RPMI8226 (cell line): ENCODE results near the gene KLF6.

ENCODE experiments used
- DNase-seq: peaks from one replicate; pipeline ENCODE4 v3.0.0-alpha.2; 2015

Gene KLF6

DNA sequence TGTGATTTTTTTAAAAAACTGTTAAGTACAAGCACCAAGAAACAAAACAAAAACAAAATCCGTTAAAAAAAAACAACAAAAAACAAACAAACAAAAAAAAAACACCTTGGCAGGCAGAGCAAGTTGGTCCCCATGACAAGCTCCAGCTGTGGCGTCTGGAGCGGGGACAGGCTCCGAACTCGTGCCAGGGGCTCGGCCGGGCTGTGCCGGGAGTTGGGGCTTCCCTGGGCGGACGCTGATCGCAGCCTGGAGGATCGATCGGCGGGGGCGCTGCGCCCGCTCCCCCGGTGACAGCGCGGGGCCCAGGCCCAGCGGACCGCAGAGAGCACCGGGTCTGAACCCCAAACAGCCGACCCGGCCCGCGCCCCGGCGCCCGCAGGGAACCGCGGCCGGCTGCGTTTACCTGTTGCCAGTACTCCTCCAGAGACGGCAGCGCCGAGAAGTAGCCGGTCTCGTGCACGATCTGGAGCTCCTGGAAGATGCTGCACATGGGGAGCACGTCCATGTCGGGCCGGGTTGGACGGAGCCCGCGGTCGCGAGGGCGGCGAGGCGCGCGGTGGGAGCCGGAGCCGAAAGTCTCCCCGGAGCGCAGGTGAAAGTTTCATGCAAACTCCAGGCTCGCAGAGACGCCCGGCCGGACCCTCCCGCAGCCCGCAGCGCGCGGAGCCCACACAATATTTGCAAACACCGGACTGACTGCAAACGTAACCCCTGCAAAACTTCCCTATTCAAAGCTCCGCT, at the start of gene KLF6:
Gene KLF6, minus strand, starts transcription at position 700 of the 741 bp plus-strand sequence. Its CDS starts 195 bp downstream, at position 505.
- DNase-seq: peak; percentile 51

DNA sequence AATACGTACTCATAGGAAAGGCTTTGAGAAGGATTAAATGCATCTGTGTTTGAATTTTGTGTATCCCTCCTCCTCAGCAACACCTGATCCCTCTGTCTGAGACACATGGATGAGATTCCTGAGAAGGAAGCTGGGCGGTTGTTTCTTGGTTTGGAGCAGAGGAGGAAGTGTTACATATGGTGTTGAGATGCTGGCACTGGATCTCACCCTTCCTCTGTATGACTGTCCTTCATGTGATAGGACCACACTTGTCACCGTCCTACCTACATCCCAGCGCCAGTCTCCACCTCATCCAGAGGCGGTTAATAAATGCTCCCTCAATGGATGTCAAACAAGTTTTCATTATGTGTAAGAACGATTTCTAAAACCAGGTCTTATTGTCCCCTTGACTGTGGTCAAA, 49.4 kb upstream of the KLF6 start:
- no peak for DNase-seq

DNA sequence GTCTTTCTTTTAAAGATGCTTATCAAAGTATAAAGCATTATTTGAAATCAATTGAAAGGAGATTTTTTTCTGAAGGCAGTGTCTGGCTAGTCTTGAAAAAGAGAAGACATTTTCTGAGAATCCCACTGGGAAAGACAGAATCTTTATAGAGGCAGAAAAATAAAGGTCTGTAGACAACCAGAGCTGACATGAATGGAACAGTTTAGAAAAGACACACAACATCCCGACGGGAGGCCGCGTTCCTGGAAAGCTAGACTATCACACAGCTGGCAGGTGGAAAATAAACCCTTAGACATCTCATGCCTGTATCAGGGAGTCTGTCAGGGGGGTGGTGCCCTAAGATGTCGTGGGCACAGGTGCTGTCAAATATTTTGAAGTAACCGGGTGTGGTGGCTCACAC, 48.0 kb upstream of the KLF6 start:
- DNase-seq: no peak

DNA sequence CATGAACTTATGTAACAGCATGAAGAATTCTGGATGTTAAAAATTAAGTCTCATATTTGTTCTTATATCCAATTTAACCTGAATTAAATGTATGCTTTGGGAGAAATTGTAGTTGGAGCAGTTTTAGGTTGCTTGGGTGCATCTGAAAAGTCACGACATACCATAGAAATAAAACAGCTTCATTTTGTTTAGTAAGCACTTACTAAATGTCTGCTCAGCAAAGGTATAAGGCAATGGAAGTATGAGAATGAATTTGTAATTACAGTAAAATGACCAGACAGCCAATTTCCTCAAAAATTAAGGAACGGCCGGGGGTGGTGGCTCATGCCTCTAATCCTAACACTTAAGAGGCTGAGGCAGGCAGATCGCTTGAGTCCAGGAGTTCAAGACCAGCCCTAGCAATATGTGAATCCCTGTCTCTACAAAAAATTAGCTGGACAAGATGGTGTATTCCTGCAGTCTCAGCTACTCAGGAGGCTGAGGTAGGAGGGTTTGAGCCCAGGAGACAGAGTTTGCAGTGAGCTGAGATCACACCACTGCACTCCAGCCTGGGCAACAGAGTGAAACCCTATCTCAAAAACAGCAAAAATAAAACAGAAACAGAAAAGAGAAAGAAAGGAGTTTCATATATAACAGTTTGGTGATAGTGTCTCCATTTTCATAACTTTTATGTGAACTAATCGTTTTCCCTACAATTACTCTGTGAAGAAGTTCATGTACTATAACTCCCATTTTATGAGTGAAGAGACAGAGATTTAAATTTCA, 47.2 kb upstream of the KLF6 start:
- no peak for DNase-seq

DNA sequence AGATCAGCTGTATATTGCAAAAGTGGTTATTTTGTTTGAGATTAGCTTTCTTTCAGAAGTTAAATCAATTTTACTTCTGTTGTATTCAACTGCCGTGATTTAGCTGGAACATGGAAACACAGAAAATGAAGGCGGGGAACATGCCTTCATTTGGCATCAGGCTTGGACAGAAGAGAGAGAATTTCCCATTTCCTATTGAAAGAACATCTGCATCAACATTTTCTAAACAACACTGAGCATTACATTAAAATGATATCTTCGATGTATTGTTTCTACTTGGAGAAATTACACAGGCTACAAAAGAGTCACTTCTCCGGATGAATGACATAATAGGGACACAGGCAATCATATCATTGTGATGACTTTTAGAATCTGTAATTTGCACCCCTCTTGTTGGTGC, 46.6 kb upstream of the KLF6 start:
- DNase-seq: no peak

DNA sequence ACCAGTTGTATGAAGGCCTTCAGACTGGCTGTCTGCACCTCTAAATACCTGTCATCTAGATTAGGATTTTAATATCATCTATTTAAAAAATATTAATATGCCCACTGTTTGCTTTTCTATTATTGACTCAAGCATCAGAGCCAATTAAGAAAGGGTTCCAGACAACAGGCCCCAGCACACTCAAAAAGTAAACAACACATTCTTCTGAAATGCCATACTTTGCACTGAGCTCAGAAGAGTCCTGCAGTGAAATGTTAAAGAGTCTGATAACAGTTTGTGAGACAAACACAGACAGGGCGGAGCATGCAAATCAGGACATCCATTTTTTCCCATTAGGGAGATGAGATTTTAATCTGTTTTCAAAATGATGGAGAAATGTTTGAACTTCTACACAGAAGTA, 45.9 kb upstream of the KLF6 start:
- DNase-seq: no peak

DNA sequence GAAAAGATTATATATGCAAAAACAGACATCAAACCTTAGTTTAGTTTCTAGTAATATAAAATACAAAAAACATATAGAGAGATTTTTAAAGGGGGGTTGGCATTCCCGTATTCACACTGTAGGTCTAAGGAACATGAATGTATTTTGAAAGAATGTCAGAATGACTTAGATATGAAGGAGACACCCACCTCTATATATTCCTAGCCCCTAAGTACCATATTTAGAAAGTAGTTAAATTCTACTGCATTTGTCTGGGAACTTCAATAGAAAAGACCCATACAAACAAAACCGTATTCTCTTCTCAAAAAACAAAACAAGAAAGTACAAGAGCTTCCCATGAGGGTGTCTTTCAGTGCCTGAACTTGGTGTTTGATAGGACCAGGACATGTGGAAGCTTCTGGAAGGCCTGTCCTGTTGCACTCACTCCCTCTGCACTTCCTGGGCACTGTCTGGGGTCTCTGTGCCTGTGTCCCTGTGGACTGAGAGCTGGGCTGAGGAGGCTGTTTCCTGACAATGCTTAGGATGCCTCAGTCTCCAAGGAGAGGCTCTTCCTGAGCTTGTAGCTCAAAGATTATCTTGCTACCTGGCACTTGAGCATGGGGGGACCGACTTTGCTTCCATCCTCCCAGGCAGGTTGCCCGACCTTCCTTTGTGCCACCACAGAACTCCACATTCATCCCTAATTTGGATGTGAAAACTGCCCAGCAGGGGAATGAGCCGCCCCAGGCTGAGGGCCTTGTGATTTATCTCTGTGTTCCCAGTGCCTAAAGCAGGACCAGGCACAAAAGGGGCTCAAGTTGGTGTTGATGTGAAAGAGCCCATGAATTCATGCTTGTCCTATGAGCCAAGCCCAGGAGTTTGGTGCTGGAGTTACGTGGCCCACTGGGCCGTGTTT, 44.4 kb upstream of the KLF6 start:
- DNase-seq: no peak

DNA sequence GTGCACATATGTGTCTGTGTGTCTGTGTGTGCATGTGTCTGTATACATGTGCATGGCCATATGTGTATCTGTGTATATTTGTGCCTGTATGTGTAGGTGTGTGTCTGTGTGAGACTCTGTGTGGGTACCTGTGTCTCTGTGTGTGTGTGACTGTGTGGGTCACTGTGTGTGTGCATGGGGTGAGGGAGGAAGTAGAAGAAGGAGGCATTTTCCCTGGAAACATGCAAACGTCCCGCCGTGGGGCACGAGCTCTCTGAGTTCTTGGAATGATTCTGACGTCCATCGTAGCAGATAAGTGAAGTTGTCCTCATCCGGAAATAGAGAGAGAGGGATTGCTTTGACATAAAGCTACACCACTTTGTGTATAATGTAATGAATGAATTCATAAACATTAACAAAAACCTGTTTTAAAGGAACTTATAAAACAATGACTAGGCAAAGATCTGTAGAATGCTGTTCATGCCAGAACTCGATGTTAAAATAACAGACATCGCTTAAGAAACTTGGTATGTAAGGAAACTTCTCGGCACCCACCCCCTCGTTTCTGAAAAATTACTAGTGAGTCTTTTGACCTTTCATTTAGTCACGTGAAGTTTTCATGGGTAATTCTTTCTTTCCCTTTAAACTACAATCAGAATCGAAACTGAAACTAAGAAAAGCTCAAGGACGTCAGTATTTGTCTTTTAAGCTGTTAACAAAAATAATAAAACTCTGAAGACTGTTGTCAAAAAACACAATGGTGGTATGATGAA, 43.6 kb upstream of the KLF6 start:
- DNase-seq: peak; percentile 50

DNA sequence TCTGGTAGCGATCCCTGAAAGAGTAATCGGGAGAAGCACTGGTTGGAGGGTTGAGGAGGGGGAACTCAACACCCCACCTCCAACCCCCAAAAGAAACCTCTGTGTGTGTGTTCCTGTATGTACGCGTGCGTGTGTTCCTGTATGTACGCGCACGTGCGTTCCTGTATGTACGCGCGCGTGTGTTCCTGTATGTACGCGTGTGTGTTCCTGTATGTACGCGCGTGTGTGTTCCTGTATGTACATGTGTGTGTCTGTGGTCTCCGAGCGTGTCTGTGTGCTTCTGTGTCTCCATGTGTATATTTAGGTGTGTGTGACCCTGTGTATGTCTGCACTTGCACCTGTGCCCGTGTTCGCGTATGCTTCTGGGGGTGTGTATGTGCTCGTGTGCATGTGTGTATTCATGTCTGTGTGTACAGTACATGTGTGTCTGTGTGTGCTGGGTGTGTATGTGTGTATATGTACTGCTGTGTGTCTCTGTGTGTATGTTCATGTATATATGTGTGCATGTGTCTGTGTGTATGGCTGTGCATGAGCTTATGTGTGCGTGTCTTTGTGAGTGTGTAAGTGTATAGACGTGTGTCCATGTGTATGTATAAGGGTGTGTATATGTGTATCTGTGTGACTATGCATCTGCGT, 42.9 kb upstream of the KLF6 start:
- no peak for DNase-seq

DNA sequence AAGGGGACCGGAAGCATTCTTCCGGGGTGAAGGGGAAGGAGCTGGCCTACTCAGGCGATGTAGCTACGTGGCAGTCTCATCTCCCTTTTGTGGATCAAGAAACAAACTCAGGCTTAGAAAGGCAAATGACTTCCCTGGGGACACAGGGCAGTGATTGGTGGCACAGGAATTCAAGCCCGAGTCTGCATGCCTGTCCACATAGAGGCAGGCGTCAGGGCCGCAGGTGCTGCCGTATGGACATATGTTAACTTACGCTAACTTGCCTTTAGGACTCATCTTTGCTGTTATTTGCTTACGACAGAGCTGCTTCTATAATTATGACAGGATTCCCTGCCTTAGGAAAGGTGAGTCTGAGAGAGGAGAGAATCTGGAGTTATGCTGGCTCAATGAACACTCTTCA, 42.3 kb upstream of the KLF6 start:
- DNase-seq: no peak

DNA sequence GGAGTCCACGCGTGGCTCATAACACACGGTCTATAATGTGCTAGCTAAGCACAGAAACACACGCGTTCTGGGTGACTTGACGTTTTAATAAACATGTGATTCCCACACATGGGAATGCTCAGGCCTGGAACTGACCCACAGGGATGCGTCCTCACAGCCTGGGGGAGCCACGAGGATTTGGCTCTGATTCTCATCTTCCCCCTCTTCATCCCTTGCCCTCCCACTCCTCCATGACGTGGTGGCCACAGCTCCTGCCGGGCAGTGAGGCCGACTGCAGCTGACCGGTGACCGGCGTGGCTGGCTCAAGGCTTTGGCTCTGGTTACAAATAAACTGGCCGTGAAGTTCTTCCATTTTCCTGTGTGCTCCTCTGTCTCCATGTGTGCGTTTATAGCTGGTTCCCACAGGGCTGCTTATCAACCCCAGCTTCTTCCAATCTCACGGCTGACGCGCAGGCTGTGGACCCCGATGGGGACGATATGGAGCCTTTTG, 40.9 kb upstream of the KLF6 start:
- no peak for DNase-seq

DNA sequence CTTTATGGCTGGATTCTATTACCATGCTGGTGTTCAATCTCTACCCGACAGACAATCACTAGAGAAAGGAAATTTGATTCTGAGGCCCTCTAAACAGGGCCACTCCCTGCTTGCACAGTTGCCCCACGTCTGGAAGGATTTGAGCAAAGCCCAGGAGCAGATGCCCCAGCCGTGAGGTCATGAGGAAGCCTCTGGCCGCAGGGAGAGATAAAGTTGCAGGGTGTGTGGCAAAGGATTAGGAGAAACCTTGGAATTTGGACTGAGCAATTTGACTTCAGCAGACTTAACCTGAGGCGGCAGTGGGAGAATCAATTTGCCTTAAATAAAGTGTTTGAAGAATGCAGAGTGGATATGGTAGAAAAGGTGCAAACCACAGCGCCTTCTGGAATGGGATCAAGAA, 40.2 kb upstream of the KLF6 start:
- DNase-seq: no peak

DNA sequence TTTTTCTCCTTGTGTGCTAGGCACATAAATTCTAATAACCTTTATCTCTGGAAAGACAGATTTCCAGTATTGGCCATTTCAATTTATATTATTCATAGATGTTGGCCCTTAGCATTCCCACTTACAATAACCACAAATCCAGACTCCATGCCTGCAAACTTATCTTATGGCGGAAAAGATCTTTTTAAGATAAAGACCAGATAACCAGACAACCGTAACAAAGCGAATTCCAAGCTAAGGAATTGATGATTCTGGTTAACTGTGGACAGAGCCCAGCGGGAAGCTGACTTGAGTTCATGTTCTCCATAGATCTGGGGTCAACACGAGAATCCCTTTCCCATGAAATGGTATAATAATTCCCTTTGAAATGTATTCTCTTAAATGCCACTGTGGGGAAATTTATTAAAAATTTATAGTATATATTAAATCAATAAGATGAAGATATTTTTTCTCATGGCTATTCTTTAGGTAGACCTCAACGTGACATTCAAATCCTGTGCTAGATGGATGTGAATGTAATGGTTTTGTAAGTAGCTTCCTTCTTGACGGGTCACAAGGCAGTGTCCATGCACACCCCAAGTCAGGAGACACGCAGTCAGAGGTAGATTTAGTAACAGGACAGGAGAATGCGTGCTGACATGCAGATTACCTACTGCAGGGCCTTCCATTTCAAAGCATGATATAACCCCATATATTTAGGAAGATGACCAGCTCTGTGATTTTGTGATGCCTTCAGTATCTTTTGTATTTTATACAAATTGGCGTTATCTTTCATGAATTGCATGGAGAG, 37.7 kb upstream of the KLF6 start:
- no peak for DNase-seq

DNA sequence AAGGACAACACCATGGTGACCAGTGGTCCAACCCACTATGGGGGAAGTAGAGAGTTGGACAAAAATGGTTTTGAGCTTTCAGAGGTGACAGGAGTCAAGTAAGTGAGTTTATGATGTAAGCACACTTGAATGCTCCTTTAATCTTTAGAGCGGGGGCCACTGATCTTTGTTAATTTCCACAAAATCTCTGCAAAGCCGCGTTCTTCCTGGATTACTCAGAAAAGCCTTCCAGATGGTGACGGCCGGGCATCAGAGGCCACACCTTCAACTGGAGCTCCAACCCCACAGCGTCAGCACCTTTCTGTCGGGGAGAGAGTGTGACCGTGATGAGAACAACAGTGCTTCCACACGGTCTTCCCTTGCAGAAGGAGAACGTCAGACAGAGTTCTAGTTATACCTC, 35.2 kb upstream of the KLF6 start:
- no peak for DNase-seq

DNA sequence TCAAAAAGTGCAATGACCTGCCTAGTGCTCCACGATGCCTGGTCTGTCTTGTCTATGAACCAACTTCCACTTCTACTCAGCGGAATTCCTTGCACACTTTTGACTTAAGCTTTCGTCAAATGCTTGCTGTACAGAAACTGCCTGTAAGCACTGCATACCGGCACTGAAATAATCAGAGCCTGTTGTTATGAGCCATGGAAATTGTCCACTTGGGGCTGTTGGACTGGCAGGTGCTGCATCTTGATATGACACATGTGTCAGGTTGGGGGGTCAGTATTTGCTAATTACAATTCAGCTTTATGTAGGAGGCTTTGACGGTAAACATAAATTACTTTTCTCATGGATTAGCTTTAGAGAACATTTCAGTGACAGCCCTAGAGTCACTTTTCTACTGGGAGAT, 32.0 kb upstream of the KLF6 start:
- no peak for DNase-seq

DNA sequence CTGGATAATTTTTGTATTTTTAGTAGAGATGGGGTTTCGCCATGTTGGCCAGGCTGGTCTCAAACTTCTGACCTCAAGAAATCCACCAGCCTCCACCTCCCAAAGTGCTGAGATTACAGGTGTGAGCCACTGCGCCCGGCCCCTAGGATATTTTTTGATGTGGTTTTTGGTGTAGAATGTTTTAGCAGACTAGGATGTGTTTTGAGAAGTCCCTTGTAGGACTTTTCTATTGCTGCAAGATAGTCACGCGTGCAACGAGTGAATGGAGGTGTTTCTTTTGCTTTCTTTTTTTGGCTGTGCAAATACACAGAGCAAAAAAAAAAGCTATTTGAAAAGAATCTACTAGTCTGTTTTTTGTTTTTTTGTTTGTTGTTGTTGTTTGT, 29.8 kb upstream of the KLF6 start:
- DNase-seq: no peak

DNA sequence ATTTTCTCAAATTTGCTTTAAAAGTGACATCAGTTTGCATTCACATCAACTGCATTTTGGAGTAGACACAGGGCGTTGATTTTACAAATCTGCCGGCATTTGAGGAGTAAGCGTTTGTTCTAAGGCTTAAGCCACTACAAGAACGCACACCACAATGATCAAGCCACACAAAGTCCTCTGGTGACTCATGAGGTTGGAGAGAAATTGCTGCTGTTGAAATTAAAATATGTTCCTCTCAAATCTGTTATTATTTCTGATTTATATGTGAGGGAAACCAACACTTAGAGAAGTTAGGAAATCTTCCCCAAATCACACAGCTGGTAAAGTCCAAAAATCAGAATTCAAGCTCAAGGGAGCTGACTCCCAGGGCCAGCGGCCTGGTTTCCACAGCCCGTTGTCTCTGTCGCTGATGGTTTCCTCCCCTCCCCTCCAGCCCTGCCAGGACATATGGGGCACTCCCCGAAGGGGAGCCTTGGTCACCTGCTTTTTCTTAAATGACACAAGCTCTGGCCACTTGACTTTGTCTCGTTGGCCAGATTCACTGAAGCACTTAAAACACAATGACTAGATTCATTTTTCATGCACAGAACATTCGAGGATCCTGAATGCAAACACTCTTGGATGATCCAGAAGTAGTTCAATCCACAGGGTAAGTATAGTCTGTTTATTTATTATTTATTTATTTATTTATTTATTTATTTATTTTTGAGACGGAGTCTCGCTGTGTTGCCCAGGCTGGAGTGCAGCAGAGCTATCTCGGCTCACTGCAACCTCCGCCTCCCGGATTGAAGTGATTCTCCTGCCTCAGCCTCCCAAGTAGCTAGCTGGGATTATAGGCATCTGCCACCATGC, 29.2 kb upstream of the KLF6 start:
- DNase-seq: no peak

DNA sequence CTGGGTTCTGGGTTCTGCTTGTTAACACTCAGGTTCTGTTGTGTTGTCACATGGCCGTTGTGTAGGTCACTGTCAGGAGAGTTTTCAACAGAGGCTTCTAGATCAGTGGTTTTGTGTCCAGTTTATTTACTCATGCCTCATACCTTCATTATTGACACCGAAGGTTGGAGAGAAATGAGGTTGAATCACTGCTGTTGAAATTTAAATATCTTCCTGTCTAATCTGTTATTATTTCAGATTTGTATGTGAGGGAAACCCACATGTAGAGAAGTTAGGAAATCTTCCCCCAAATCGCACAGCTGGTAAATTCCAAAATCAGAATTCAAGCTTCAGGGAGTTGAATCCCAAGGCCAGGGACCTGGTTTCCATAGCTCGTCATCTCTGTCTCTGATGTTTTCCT, 28.3 kb upstream of the KLF6 start:
- no peak for DNase-seq

DNA sequence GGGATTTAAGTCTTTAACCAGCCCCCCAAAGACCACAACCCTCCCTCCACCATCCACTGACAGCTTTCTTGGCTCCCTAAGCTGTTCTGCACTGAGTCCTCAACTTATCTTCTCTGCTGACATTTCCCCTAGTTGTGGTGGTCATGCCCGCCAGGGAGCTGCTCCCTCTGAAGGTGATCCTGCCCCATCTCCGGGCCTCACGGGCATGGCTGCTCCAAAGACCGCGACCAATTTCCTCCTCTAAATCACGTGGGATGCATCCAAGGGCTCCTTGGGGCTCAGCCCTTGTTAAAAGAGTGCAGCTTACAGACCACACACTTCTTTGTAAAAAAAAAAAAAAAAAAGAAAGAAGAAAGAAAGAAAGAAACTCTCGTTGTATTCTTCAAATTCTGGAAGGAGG, 27.1 kb upstream of the KLF6 start:
- no peak for DNase-seq

DNA sequence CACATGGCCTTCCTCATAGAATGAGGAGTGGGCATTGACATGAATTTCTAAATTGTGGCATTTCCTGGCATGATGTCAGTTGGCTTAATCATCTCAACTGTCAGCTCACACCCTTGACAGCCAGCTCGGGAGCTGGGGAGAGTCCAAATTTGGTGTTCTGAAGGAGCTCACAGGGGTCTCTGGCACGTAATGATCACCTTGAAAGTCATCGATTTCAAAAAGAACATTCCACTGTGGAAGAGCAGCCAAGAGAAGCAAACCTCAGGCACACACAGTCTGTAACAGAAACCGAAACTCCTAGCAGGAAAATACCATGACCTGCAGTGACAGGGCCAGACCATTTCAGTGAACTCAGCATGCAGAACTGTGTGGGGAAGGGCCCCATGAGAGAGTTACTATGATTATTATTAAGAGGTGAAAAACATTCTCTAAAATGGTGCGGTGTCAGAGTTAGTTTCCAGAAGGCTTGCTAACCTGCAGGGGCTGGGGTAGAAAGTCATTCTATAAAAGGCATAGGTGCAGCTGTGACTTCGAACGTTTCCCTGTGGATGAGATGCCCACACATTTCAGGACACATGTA, 26.4 kb upstream of the KLF6 start:
- peak; percentile 81 for DNase-seq
